Cardiac fibroblast (primary cell): ENCODE results near the gene ATF5.

ENCODE experiments used
- DNase-seq, 2 donors: peaks; one replicate each; pipeline versions ENCODE4 v3.0.0 to v3.0.0-alpha.2; 2010; ENCODE audit warnings: low read depth in 2 of 2
- H3K4me3 ChIP-seq, 2 donors: replicated peaks in 1 of 2; 1 replicate in 1 of 2; 2 replicates in 1 of 2; pipeline ENCODE4 v1.5.1; 2011; ENCODE audit warnings: low read depth in 2 of 2, low read length in 2 of 2, mild to moderate bottlenecking in 2 of 2, moderate library complexity in 1 of 2
- CTCF ChIP-seq: IDR thresholded peaks from one replicate; pipeline ENCODE4 v1.5.1; 2011; ENCODE audit warnings: low read depth, mild to moderate bottlenecking, low read length, inconsistent platforms

ATF5 gene

DNA sequence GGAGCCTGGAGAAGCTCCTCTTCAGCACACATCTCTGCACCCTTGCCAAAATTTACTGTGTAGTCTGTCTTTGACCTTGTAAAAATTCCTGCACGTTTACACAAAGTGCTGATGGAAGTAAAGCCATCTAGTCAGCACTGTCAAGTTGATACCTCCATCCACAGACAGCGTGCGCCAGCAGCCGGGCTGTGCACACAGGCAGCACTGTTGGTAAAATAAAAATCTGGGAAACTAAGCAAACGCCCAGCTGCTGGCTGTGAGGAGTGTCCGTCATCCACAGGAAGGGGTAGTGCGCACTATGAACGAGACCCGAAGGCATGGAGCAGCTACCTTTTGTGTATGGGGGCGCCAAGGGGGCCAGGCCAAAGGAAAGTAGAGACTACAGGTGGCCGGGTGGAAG lies 49.3 kb downstream of the ATF5 start:
- H3K4me3 ChIP-seq: no peak overlapping the region
- TF ChIP-seq CTCF: no peak
- no peak for DNase-seq

- TF ChIP-seq CTCF: no peak
- no peak overlapping the region for H3K4me3 ChIP-seq
- no peak for DNase-seq
Measured at GRCh38 chr19:49981603-49982593, 52.9 kb downstream of the ATF5 start.
